ENCODE results near the gene IFNAR1. TPM values are rescaled to one million over a fixed set of nuclear protein-coding genes. Genes with fewer than 3 reads are reported as not detected.
A peak's percentile ranks its signal among the peaks of the same experiment; 100 is the strongest.

The IFNAR1 gene
- 7.7 and 20.5 TPM in 2 replicates for total RNA-seq (2011; cell fraction: chromatin; rRNA removed; ENCODE audit: low replicate concordance)
- total RNA-seq (2011; cell fraction: nucleolus; rRNA removed), result 8.7 and 11.3 TPM in 2 replicates
- total RNA-seq (2011; cell fraction: nucleoplasm; rRNA removed), result 13.3 and 24.0 TPM in 2 replicates
- total RNA-seq (2014; rRNA removed) (8.6 TPM in 2 replicates), total RNA-seq (2014; rRNA removed; fragmentation: Illumina TruSeq; extraction: Trizol) (11.5 and 13.7 TPM in 2 replicates), total RNA-seq (2015; rRNA removed; fragmentation: Illumina TruSeq; extraction: Trizol) (10.2 and 12.7 TPM in 2 replicates), total RNA-seq (2021) (23.7 and 24.2 TPM in 2 replicates), polyA plus RNA-seq (2011; rRNA removed) (10.4 and 10.8 TPM in 2 replicates), polyA plus RNA-seq (2014; fragmentation: Illumina TruSeq; extraction: Trizol) (17.2 and 20.9 TPM in 2 replicates), polyA plus RNA-seq (2014; fragmentation: Nextera tagmentation; extraction: Ambion mirVana) (10 to 100 TPM; 27.4 to 31.8 TPM), polyA plus RNA-seq (2014; rRNA removed) (11.0 and 14.8 TPM in 2 replicates), polyA minus RNA-seq (2011; rRNA and poly(A)+ RNA removed) (21.6 and 28.4 TPM in 2 replicates), Bru-seq, nascent RNA (percentile 81 among the genes with signal in this experiment), BruChase-seq, experiment 1, labeled RNA remaining after a 2-hour chase (percentile 81 among the genes with signal in this experiment), BruChase-seq, experiment 2, labeled RNA remaining after a 6-hour chase (percentile 80 among the genes with signal in this experiment)
- polyA plus RNA-seq (2011; cell fraction: cytosol; rRNA removed), result 5.4 and 10.1 TPM in 2 replicates
- 2.8 and 3.5 TPM in 2 replicates for polyA plus RNA-seq (2011; cell fraction: nucleus; rRNA removed)
- polyA plus RNA-seq (2012), result 20.0 and 32.3 TPM in 2 replicates
- 10.5 and 11.9 TPM in 2 replicates for polyA minus RNA-seq (2011; cell fraction: cytosol; rRNA and poly(A)+ RNA removed)
- 6.2 and 12.8 TPM in 2 replicates for polyA minus RNA-seq (2011; cell fraction: nucleus; rRNA and poly(A)+ RNA removed)
- long read RNA-seq, experiment 1, full-length matches to known transcripts, result 117 of 169 reads
- long read RNA-seq, experiment 1, partial matches to known transcripts, result 15 of 169 reads
- long read RNA-seq, experiment 1, other reads (novel, unspliced or antisense), result 37 of 169 reads
- long read RNA-seq, experiment 2, full-length matches to known transcripts, result 19 of 54 reads
- long read RNA-seq, experiment 2, partial matches to known transcripts, result 20 of 54 reads
- long read RNA-seq, experiment 2, other reads (novel, unspliced or antisense), result 15 of 54 reads
- long read RNA-seq, experiment 3, full-length matches to known transcripts, result 22 of 35 reads
- long read RNA-seq, experiment 3, partial matches to known transcripts, result 5 of 35 reads
- long read RNA-seq, experiment 3, other reads (novel, unspliced or antisense), result 8 of 35 reads

GRCh38 chr21:33324291-33325221 is at the start of gene IFNAR1:
IFNAR1 (plus strand) TSS chr21:33324970; CDS start chr21:33325056, 86 bp downstream.
- H3K4me3 ChIP-seq, result peak within 1 kb of the TSS; percentile 75
- under 1% methylated on average over 86 of the region's 86 CpGs for WGBS (ENCODE audit: insufficient coverage, low coverage, missing lambda C conversion rate)
- TSS peak; percentile 98 for BruUV-seq (replicated peaks)
- TF ChIP-seq DIDO1 (tag; IDR thresholded peaks at IDR 0.05; ENCODE audit: low read depth) (no peak), AFF4 (CRISPR knock-in tag; IDR thresholded peaks at IDR 0.05) (peak; percentile 96), SRSF7 (optimal IDR thresholded peaks at IDR 0.05; ENCODE audit: low read depth, low read length) (no peak), SREBF2 (CRISPR knock-in tag; IDR thresholded peaks at IDR 0.05) (no peak), RFX5 (IDR thresholded peaks at IDR 0.05; ENCODE audit: low read depth, low read length) (no peak), ZNF583 (CRISPR knock-in tag; IDR thresholded peaks at IDR 0.05) (no peak), ZBTB1 (CRISPR knock-in tag; IDR thresholded peaks at IDR 0.05; ENCODE audit: borderline replicate concordance, low read depth) (no peak), E4F1 (CRISPR knock-in tag; IDR thresholded peaks at IDR 0.05; ENCODE audit: borderline replicate concordance) (peak; percentile 66)

More at GRCh38 chr21:33324291-33325221, at the start of gene IFNAR1:
- Histone ChIP-seq H3K79me2 (ENCODE audit: control insufficient read depth, insufficient read depth, low read length) (peaks cover 54% of the 10 kb centered on the region), H3K9ac (ENCODE audit: insufficient read depth in 1 of 2, low read depth in 2 of 2, low read length in 2 of 2) (peak within 1 kb of the TSS; percentile 85 to 96), H3K9me3 (replicated peaks; ENCODE audit: control insufficient read depth, insufficient read depth, low read depth, low read length) (no peaks in the 10 kb centered on the region; the same call in 1 of the 2 replicates), H3K27ac (ENCODE audit: extremely low read depth, low read depth, low read length) (peak within 1 kb of the TSS; percentile 91), H3K4me1 (replicated peaks in 1 of 2; ENCODE audit: control insufficient read depth in 2 of 2, insufficient read depth in 2 of 2, low read length in 2 of 2) (peaks cover 13 to 21% of the 10 kb centered on the region in 2 experiments; a peak in 3 of 5 replicates), H3K36me3 (ENCODE audit: control insufficient read depth, insufficient read depth, low read length) (no peaks in the 10 kb centered on the region), H3K4me2 (ENCODE audit: insufficient read depth, low read length) (peak within 1 kb of the TSS; percentile 94), H2AFZ (ENCODE audit: low read depth, low read length) (peak within 1 kb of the TSS; percentile 90), H3K27me3 (ENCODE audit: control insufficient read depth in 2 of 2, insufficient read depth in 2 of 2, low read length in 2 of 2) (no peaks in the 10 kb centered on the region), H3K9me1 (ENCODE audit: control insufficient read depth, insufficient read depth, low read length) (no peaks in the 10 kb centered on the region), H4K20me1 (replicated peaks; ENCODE audit: control insufficient read depth, insufficient read depth, low read length) (no peaks in the 10 kb centered on the region)
- ChIA-PET CTCF (ENCODE audit: low intra/inter-chr PET ratio) (no interaction called here), POLR2A (interaction anchor here (0.5 to 2.1 kb wide), 20 partner anchors 9 to 175 kb away, joined by 3 to 13 read pairs (median 4); partner anchors contain the start of gene IFNAR2)
- in situ Hi-C loops (cut with MboI) (no loop called here), intact Hi-C loops (cut with micrococcal nuclease) (no loop called here)
- FAIRE-seq (peak; percentile 95), ATAC-seq (peak; percentile 95), DNase-seq (ENCODE audit: extremely low read depth in 1 of 4, low spot score in 3 of 4) (peak; percentile 99 to 100 (median 100))
